H1 (cell line): ENCODE measurements around the gene SBF2. TPM values are rescaled to one million over a fixed set of nuclear protein-coding genes. Genes with fewer than 3 reads are reported as not detected.

ENCODE experiments used
- FOSL1 ChIP-seq: IDR thresholded peaks from 2 replicates; pipeline ENCODE4 v1.6.1; 2011; ENCODE audit warnings: mild to moderate bottlenecking, low read depth, low read length, moderate library complexity; ENCODE audit not compliant: insufficient read depth
- SP2 ChIP-seq: IDR thresholded peaks from 2 replicates; pipeline ENCODE4 v1.6.1; 2012; ENCODE audit warnings: mild to moderate bottlenecking, low read length, inconsistent platforms
- polyA plus RNA-seq, 7 experiments: library from polyadenylated mRNA; depleted of rRNA in 3 of 7; stranded (reverse) in 5 of 7; unstranded in 2 of 7; fragments of >200 nt in 5 of 7; fragments of 200-250 nt in 2 of 7; gene quantifications; 1 replicate in 5 of 7; 2 replicates in 1 of 7; 4 replicates in 1 of 7; pipeline versions ENCODE4 v1.2.1 to v1.2.3, GENCODE V29; 2011 to 2013; ENCODE audit warnings: missing spikeins in 2 of 7, mixed read lengths in 2 of 7
- total RNA-seq: library from RNA; stranded (reverse); fragmentation: NEBNext Ultra II Directional; extraction: Animal tissue kit (Norgen Biotek cat#: 25700); gene quantifications from 2 replicates; pipeline ENCODE4 v1.2.1, GENCODE V29; 2021

SBF2 gene
- total and polyA plus RNA-seq, 2 of the 8 experiments (the other 6 are each of a cell fraction or from before 2014, with no cell fraction given): 36.7 to 50.5 TPM

DNA sequence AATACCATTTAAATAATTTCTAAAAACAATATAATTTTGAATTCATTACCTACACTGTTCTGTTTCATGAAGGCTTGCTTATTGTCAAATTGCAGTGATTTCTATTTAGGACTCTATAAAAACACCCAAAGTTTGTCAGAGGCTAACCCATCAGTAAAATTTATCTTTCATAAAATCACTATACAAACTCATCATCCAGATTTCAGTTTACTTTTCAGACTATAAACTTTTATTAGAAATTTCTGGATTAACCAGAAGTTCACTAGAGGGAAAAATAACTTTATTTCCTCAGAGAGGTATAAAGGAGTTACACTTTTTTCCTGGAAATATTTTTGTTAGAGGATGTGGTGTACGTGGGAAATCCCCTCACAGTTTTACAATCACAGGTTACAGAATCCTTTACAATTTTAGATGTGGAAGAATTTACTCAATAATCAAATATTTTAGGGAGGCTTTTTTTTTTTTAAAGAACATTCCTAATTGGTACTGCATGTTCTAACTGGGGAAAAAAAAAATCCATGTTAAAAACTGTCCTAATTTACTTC is 453.5 kb downstream of the SBF2 start (continued):
- TF ChIP-seq SP2: no peak
- no peak for TF ChIP-seq FOSL1
